Neuronal stem cell (in vitro differentiated cells): ENCODE measurements around the gene KRTAP10-2.
"Not testable (repeated sequence)": the region's sequence is repeated elsewhere in the genome, so short reads cannot be mapped to it uniquely, and the experiment has no call there.

Experiments used
- DNase-seq: peaks from one replicate; pipeline ENCODE4 v3.0.0-alpha.2; 2013; ENCODE audit warnings: low spot score
- H2AFZ ChIP-seq: one replicate; pipeline ENCODE4 v1.6.1; 2013; ENCODE audit warnings: mild to moderate bottlenecking, low read length, inconsistent platforms
- H2AK5ac ChIP-seq: 2 replicates; pipeline ENCODE4 v1.6.1; 2013; ENCODE audit warnings: low read depth, mild to moderate bottlenecking, inconsistent platforms, low read length, moderate library complexity, mixed read lengths
- H2BK120ac ChIP-seq: 2 replicates; pipeline ENCODE4 v1.6.1; 2013; ENCODE audit warnings: low read depth, mild to moderate bottlenecking, inconsistent platforms, low read length, moderate library complexity, mixed read lengths
- H2BK12ac ChIP-seq: one replicate; pipeline ENCODE4 v1.6.1; 2013; ENCODE audit warnings: low read length, inconsistent platforms
- H2BK15ac ChIP-seq: 2 replicates; pipeline ENCODE4 v1.6.1; 2013; ENCODE audit warnings: mild to moderate bottlenecking, low read length, inconsistent platforms, mixed read lengths
- H2BK5ac ChIP-seq: one replicate; pipeline ENCODE4 v1.6.1; 2013; ENCODE audit warnings: inconsistent platforms, mild to moderate bottlenecking, low read length, moderate library complexity
- H3K14ac ChIP-seq: one replicate; pipeline ENCODE4 v1.6.1; 2013; ENCODE audit warnings: low read length, inconsistent platforms
- H3K18ac ChIP-seq: 2 replicates; pipeline ENCODE4 v1.6.1; 2013; ENCODE audit warnings: low read length, inconsistent platforms
- H3K23ac ChIP-seq: 2 replicates; pipeline ENCODE4 v1.6.1; 2013; ENCODE audit warnings: low read depth, mild to moderate bottlenecking, mixed read lengths, low read length, inconsistent platforms; ENCODE audit not compliant: poor library complexity
- H3K27ac ChIP-seq: replicated peaks from 3 replicates; pipeline ENCODE4 v1.5.1; 2013; ENCODE audit warnings: low read length, inconsistent platforms
- H3K27me3 ChIP-seq, 3 experiments: 2 replicates each; pipeline ENCODE4 v1.6.1; 2013; ENCODE audit warnings: low read length in 3 of 3, mild to moderate bottlenecking in 2 of 3, inconsistent platforms in 1 of 3, low read depth in 1 of 3, mixed read lengths in 1 of 3, moderate library complexity in 1 of 3; ENCODE audit not compliant: control insufficient read depth in 3 of 3, insufficient read depth in 3 of 3
- H3K36me3 ChIP-seq, 2 donors: replicated peaks in 1 of 2; 2 replicates each; pipeline ENCODE4 v1.6.1; 2013; ENCODE audit warnings: low read length in 2 of 2; ENCODE audit not compliant: control insufficient read depth in 2 of 2, insufficient read depth in 2 of 2
- H3K4ac ChIP-seq: 2 replicates; pipeline ENCODE4 v1.6.1; 2013; ENCODE audit warnings: inconsistent platforms, mild to moderate bottlenecking, low read length, moderate library complexity
- H3K4me1 ChIP-seq, 2 donors: 1 replicate in 1 of 2; 2 replicates in 1 of 2; pipeline ENCODE4 v1.6.1; 2013; ENCODE audit warnings: low read length in 2 of 2, low read depth in 1 of 2; ENCODE audit not compliant: control insufficient read depth in 2 of 2, insufficient read depth in 1 of 2
- H3K4me2 ChIP-seq: one replicate; pipeline ENCODE4 v1.6.1; 2013; ENCODE audit warnings: mild to moderate bottlenecking, low read length, inconsistent platforms; ENCODE audit not compliant: insufficient read depth, poor library complexity, severe bottlenecking
- H3K4me3 ChIP-seq, 2 donors: 2 replicates each; pipeline ENCODE4 v1.5.1; 2013; ENCODE audit warnings: low read length in 2 of 2, mild to moderate bottlenecking in 2 of 2, inconsistent platforms in 1 of 2, moderate library complexity in 1 of 2
- H3K79me1 ChIP-seq: one replicate; pipeline ENCODE4 v1.6.1; 2013; ENCODE audit warnings: low read depth, mild to moderate bottlenecking, inconsistent platforms, low read length, moderate library complexity
- H3K9ac ChIP-seq: one replicate; pipeline ENCODE4 v1.6.1; 2013; ENCODE audit warnings: mild to moderate bottlenecking, low read depth, low read length, inconsistent platforms; ENCODE audit not compliant: poor library complexity
- H3K9me3 ChIP-seq, 2 donors: replicated peaks in 1 of 2; 2 replicates each; pipeline versions ENCODE3 to v1.6.1; 2013; ENCODE audit warnings: low read length in 2 of 2, mild to moderate bottlenecking in 2 of 2, inconsistent platforms in 1 of 2, low read depth in 1 of 2, mixed read lengths in 1 of 2, moderate library complexity in 1 of 2; ENCODE audit not compliant: control insufficient read depth in 2 of 2, insufficient read depth in 1 of 2
- H4K8ac ChIP-seq: one replicate; pipeline ENCODE4 v1.6.1; 2013; ENCODE audit warnings: low read depth, mild to moderate bottlenecking, inconsistent platforms, low read length, moderate library complexity
- H4K91ac ChIP-seq: one replicate; pipeline ENCODE4 v1.6.1; 2013; ENCODE audit warnings: low read length, low read depth, mild to moderate bottlenecking, inconsistent platforms; ENCODE audit not compliant: poor library complexity
- WGBS, 2 donors: extraction: QIAGEN DNeasy Blood & Tissue Kit; methylation state at CpG; one replicate each; pipeline ENCODE4 v1.1.7; 2013; ENCODE audit warnings: missing lambda C conversion rate in 2 of 2, mixed read lengths in 1 of 2; ENCODE audit not compliant: insufficient read length in 2 of 2, insufficient replicate concordance in 1 of 2; ENCODE audit errors: extremely low coverage in 2 of 2; 5-methylcytosine and 5-hydroxymethylcytosine counted together

The KRTAP10-2 gene

DNA sequence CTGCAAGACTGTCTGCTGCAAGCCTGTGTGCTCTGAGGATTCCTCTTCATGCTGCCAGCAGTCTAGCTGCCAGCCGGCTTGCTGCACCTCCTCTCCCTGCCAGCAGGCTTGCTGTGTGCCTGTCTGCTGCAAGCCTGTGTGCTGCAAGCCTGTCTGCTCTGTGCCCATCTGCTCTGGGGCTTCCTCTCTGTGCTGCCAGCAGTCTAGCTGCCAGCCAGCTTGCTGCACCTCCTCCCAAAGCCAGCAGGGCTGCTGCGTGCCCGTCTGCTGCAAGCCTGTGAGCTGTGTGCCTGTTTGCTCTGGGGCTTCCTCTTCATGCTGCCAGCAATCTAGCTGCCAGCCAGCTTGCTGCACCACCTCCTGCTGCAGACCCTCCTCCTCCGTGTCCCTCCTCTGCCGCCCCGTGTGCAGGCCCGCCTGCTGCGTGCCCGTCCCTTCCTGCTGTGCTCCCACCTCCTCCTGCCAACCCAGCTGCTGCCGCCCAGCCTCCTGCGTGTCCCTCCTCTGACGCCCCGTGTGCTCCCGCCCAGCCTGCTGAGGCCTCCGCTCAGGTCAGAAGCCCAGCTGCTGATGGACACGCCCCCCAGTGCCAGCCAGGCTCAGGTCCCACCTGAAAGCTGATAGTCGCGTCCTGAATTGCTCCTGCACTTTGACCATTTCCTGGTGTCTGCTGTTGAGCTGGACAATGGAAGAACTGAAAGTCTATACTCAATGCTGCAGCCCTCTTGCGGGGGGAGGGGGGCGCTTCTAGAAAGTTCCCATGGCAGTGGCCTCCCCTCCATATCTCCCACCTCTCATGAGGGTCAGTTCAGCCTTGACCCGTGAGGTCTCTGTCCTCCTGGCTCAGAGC lies 23.4 kb upstream of the KRTAP10-2 start:
- no peak for DNase-seq
- Histone ChIP-seq H4K8ac (no peak overlapping the region), H3K79me1 (no peaks in the 10 kb centered on the region), H3K9me3 (peaks cover 13% of the 10 kb centered on the region in 2 donors), H2BK12ac (peak overlapping the region; percentile 22), H3K9ac (peak overlapping the region; percentile 70), H2BK15ac (no peak overlapping the region), H2BK120ac (no peak overlapping the region), H2BK5ac (no peak overlapping the region), H2AK5ac (no peak overlapping the region), H2AFZ (no peak overlapping the region), H3K27ac (no peak overlapping the region), H3K23ac (peak overlapping the region; percentile 80), H3K18ac (peak overlapping the region; percentile 59), H3K4ac (no peak overlapping the region), H3K36me3 (no peaks in the 10 kb centered on the region), H4K91ac (no peak overlapping the region), H3K4me3 (no peak overlapping the region), H3K4me2 (no peak overlapping the region), H3K14ac (peak overlapping the region; percentile 94), H3K4me1 (peaks cover 0 to 5% of the 10 kb centered on the region in 2 donors), H3K27me3 (no peaks in the 10 kb centered on the region)
- WGBS, 2 donors, result no CpG with 5 or more reads among the region's 21 CpGs

DNA sequence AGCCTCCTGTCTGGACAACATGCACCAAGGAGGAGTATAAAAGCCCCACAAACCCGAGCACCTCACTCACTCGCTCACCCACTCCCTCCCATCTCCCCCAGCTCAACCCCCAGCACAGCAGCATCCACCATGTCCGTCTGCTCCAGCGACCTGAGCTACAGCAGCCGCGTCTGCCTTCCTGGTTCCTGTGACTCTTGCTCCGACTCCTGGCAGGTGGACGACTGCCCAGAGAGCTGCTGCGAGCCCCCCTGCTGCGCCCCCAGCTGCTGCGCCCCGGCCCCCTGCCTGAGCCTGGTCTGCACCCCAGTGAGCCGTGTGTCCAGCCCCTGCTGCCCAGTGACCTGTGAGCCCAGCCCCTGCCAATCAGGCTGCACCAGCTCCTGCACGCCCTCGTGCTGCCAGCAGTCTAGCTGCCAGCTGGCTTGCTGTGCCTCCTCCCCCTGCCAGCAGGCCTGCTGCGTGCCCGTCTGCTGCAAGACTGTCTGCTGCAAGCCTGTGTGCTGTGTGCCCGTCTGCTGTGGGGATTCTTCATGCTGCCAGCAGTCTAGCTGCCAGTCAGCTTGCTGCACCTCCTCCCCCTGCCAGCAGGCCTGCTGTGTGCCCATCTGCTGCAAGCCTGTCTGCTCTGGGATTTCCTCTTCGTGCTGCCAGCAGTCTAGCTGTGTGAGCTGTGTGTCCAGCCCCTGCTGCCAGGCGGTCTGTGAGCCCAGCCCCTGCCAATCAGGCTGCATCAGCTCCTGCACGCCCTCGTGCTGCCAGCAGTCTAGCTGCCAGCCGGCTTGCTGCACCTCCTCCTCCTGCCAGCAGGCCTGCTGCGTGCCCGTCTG lies 22.5 kb upstream of the KRTAP10-2 start, which contains the start of gene KRTAP10-4:
Gene KRTAP10-4, plus strand, starts transcription at position 100 of the 827 bp plus-strand sequence. Its CDS starts 30 bp downstream, at position 130.
- H3K9ac ChIP-seq, result peak within 1 kb of the TSS; percentile 70
- peak within 1 kb of the TSS; percentile 67 for H3K18ac ChIP-seq
- not testable (repeated sequence) for H3K27me3 ChIP-seq, H3K27ac ChIP-seq, H3K79me1 ChIP-seq, H3K4me1 ChIP-seq, DNase-seq, H2BK120ac ChIP-seq, H3K4me2 ChIP-seq, H3K4ac ChIP-seq, H2AFZ ChIP-seq, H3K4me3 ChIP-seq, H2BK5ac ChIP-seq, H3K36me3 ChIP-seq, H4K91ac ChIP-seq
- H2BK15ac ChIP-seq, result peak within 1 kb of the TSS; percentile 45
- peak within 1 kb of the TSS; percentile 82 for H2BK12ac ChIP-seq
- H4K8ac ChIP-seq, result peak within 1 kb of the TSS; percentile 32
- H3K14ac ChIP-seq, result peak within 1 kb of the TSS; percentile 94
- H3K9me3 ChIP-seq, result peaks cover 13% of the 10 kb centered on the region in 2 donors
- WGBS, 2 donors, result no CpG with 5 or more reads among the region's 25 CpGs
- H2AK5ac ChIP-seq, result peak within 1 kb of the TSS; percentile 82
- peak within 1 kb of the TSS; percentile 80 for H3K23ac ChIP-seq

DNA sequence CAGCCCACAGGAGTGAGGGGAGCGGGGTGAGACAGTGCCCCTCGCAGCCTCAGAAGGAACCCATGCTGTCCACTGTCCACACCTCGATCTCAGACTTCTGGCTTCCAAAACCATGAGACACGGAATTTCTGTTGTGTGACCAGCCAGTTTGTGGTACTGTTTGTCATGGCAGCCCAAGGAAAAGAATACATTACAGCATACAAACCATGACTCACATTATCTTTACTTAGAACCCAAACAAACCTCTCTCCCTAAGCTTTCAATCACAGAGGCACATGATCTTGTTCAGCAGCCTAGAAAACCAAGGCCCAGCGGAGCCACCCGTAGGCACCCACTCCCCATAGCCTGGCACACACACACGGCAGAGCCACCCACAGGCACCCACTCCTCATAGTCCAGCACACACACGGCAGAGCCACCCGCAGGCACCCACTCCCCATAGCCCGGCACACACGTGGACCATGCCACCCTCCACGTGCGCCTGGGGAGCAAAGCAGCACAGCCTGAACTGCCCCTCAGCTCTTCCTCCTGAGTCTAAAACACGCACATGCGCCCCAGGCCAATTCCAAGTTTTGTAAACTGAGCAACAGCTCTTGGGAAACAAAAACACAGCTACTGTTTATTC lies 21.8 kb upstream of the KRTAP10-2 start:
- no peak overlapping the region for H3K14ac ChIP-seq
- H2AFZ ChIP-seq, result no peak overlapping the region
- H3K18ac ChIP-seq, result peak overlapping the region; percentile 46
- H3K4ac ChIP-seq, result no peak overlapping the region
- H3K4me3 ChIP-seq, result no peak overlapping the region
- no peak overlapping the region for H2BK120ac ChIP-seq
- no peak overlapping the region for H2BK5ac ChIP-seq
- peaks cover 12 to 13% of the 10 kb centered on the region in 2 donors for H3K9me3 ChIP-seq
- H3K9ac ChIP-seq, result no peak overlapping the region
- H3K27me3 ChIP-seq, result no peaks in the 10 kb centered on the region
- H2BK15ac ChIP-seq, result peak overlapping the region; percentile 45
- H3K4me2 ChIP-seq, result no peak overlapping the region
- H3K79me1 ChIP-seq, result no peaks in the 10 kb centered on the region
- WGBS, 2 donors, result no CpG with 5 or more reads among the region's 15 CpGs
- peaks cover 0 to 5% of the 10 kb centered on the region in 2 donors for H3K4me1 ChIP-seq
- H2BK12ac ChIP-seq, result peak overlapping the region; percentile 82
- no peak overlapping the region for H4K91ac ChIP-seq
- DNase-seq, result no peak
- H3K23ac ChIP-seq, result peak overlapping the region; percentile 22
- H3K27ac ChIP-seq, result no peak overlapping the region
- H2AK5ac ChIP-seq, result peak overlapping the region; percentile 82
- peak overlapping the region; percentile 32 for H4K8ac ChIP-seq
- H3K36me3 ChIP-seq, result no peaks in the 10 kb centered on the region
